H9 (cell line): ENCODE measurements around the gene SEMA4C. TPM values are rescaled to one million over a fixed set of nuclear protein-coding genes. Genes with fewer than 3 reads are reported as not detected.

Experiments
- DNase-seq: peaks from one replicate; pipeline ENCODE4 v3.0.0-alpha.2; 2017
- H2AFZ ChIP-seq: one replicate; pipeline ENCODE4 v1.6.1; 2013; ENCODE audit warnings: mild to moderate bottlenecking, low read length, control low read depth, moderate library complexity
- H2AK5ac ChIP-seq: 2 replicates; pipeline ENCODE4 v1.6.1; 2013; ENCODE audit warnings: low read length, control low read depth, mixed read lengths; ENCODE audit not compliant: insufficient read length
- H2BK120ac ChIP-seq: one replicate; pipeline ENCODE4 v1.6.1; 2013; ENCODE audit warnings: low read depth, mild to moderate bottlenecking, low read length, control low read depth, inconsistent platforms; ENCODE audit not compliant: poor library complexity, severe bottlenecking
- H2BK12ac ChIP-seq: 2 replicates; pipeline ENCODE4 v1.6.1; 2013; ENCODE audit warnings: low read length, control low read depth, mixed read lengths, low read depth; ENCODE audit not compliant: insufficient read length
- H2BK15ac ChIP-seq: 2 replicates; pipeline ENCODE4 v1.6.1; 2013; ENCODE audit warnings: low read depth, low read length, control low read depth
- H2BK20ac ChIP-seq: one replicate; pipeline ENCODE4 v1.6.1; 2013; ENCODE audit warnings: low read depth, mild to moderate bottlenecking, low read length, control low read depth, inconsistent platforms; ENCODE audit not compliant: poor library complexity, severe bottlenecking
- H2BK5ac ChIP-seq: 2 replicates; pipeline ENCODE4 v1.6.1; 2013; ENCODE audit warnings: low read length, control low read depth, mixed read lengths; ENCODE audit not compliant: insufficient read length
- H3K14ac ChIP-seq: 2 replicates; pipeline ENCODE4 v1.6.1; 2013; ENCODE audit warnings: low read length, control low read depth; ENCODE audit not compliant: insufficient read depth
- H3K18ac ChIP-seq: 2 replicates; pipeline ENCODE4 v1.6.1; 2013; ENCODE audit warnings: low read depth, mild to moderate bottlenecking, mixed read lengths, low read length, control low read depth; ENCODE audit not compliant: insufficient read length
- H3K23ac ChIP-seq: 2 replicates; pipeline ENCODE4 v1.6.1; 2013; ENCODE audit warnings: low read length, control low read depth, mixed read lengths, low read depth; ENCODE audit not compliant: insufficient read length
- H3K23me2 ChIP-seq: 2 replicates; pipeline ENCODE4 v1.6.1; 2013; ENCODE audit warnings: low read depth, mild to moderate bottlenecking, mixed read lengths, low read length, control low read depth; ENCODE audit not compliant: insufficient read length, poor library complexity, severe bottlenecking
- H3K27ac ChIP-seq: 2 replicates; pipeline ENCODE4 v1.5.1; 2013; ENCODE audit warnings: low read length, control low read depth, mixed read lengths, low read depth; ENCODE audit not compliant: insufficient read length
- H3K27me3 ChIP-seq: 2 replicates; pipeline ENCODE4 v1.6.1; 2013; ENCODE audit warnings: low read length, control low read depth, inconsistent platforms; ENCODE audit not compliant: insufficient read depth
- H3K4ac ChIP-seq: 2 replicates; pipeline ENCODE4 v1.6.1; 2013; ENCODE audit warnings: low read depth, mild to moderate bottlenecking, control low read depth, inconsistent platforms, low read length, moderate library complexity
- H3K4me1 ChIP-seq: 2 replicates; pipeline ENCODE4 v1.6.1; 2013; ENCODE audit warnings: low read length, control low read depth, inconsistent platforms; ENCODE audit not compliant: insufficient read depth
- H3K4me2 ChIP-seq: 2 replicates; pipeline ENCODE4 v1.6.1; 2013; ENCODE audit warnings: low read length, control low read depth, mixed read lengths; ENCODE audit not compliant: insufficient read length, insufficient read depth
- H3K56ac ChIP-seq: 2 replicates; pipeline ENCODE4 v1.6.1; 2013; ENCODE audit warnings: low read depth, mild to moderate bottlenecking, mixed read lengths, low read length, control low read depth; ENCODE audit not compliant: insufficient read length
- H3K79me1 ChIP-seq: 2 replicates; pipeline ENCODE4 v1.6.1; 2013; ENCODE audit warnings: low read depth, mild to moderate bottlenecking, moderate library complexity, low read length, control low read depth, inconsistent platforms; ENCODE audit not compliant: insufficient read depth, poor library complexity, severe bottlenecking
- H3K79me2 ChIP-seq: 2 replicates; pipeline ENCODE4 v1.6.1; 2013; ENCODE audit warnings: low read length, control low read depth, inconsistent platforms; ENCODE audit not compliant: insufficient read depth
- H3K9ac ChIP-seq: 2 replicates; pipeline ENCODE4 v1.6.1; 2013; ENCODE audit warnings: low read length, control low read depth, mixed read lengths; ENCODE audit not compliant: insufficient read length; ENCODE audit errors: extremely low read depth
- H3K9me3 ChIP-seq: one replicate; pipeline ENCODE4 v1.6.1; 2013; ENCODE audit warnings: low read depth, low read length, inconsistent platforms; ENCODE audit not compliant: control insufficient read depth
- H3T11ph ChIP-seq: one replicate; pipeline ENCODE4 v1.6.1; 2013; ENCODE audit warnings: mild to moderate bottlenecking, low read length, control low read depth, inconsistent platforms
- H4K20me1 ChIP-seq: one replicate; pipeline ENCODE4 v1.6.1; 2013; ENCODE audit not compliant: control insufficient read depth, insufficient read length, insufficient read depth
- H4K5ac ChIP-seq: 2 replicates; pipeline ENCODE4 v1.6.1; 2013; ENCODE audit warnings: low read depth, mild to moderate bottlenecking, mixed read lengths, low read length, control low read depth; ENCODE audit not compliant: insufficient read length
- H4K8ac ChIP-seq: replicated peaks from 2 replicates; pipeline ENCODE4 v1.6.1; 2013; ENCODE audit warnings: low read length, control low read depth, mixed read lengths, low read depth; ENCODE audit not compliant: insufficient read length
- H4K91ac ChIP-seq: 2 replicates; pipeline ENCODE4 v1.6.1; 2013; ENCODE audit warnings: low read depth, mild to moderate bottlenecking, moderate library complexity, mixed read lengths, low read length, control low read depth; ENCODE audit not compliant: insufficient read length
- H3K27ac Mint-ChIP-seq, 3 experiments: 2 replicates in 2 of 3; 3 replicates in 1 of 3; pipeline ENCODE4 v1.8.0; 2020 to 2021; ENCODE audit warnings: mixed read lengths in 3 of 3, mild to moderate bottlenecking in 1 of 3, moderate library complexity in 1 of 3
- H3K27me3 Mint-ChIP-seq: 2 replicates; pipeline ENCODE4 v1.8.0; 2021; ENCODE audit warnings: low read depth, mild to moderate bottlenecking, moderate library complexity, mixed read lengths
- H3K36me3 Mint-ChIP-seq, 3 experiments: 2 replicates in 2 of 3; 3 replicates in 1 of 3; pipeline ENCODE4 v1.8.0; 2020 to 2021; ENCODE audit warnings: low read depth in 3 of 3, mixed read lengths in 3 of 3; ENCODE audit not compliant: insufficient read depth in 1 of 3
- H3K4me1 Mint-ChIP-seq, 2 experiments: 2 replicates each; pipeline ENCODE4 v1.8.0; 2020; ENCODE audit warnings: mixed read lengths in 2 of 2
- H3K4me3 Mint-ChIP-seq, 2 experiments: 2 replicates in 1 of 2; 3 replicates in 1 of 2; pipeline ENCODE4 v1.8.0; 2020 to 2021; ENCODE audit warnings: mild to moderate bottlenecking in 2 of 2, mixed read lengths in 2 of 2, moderate library complexity in 1 of 2
- H3K9me3 Mint-ChIP-seq, 2 experiments: 2 replicates in 1 of 2; 3 replicates in 1 of 2; pipeline ENCODE4 v1.8.0; 2020; ENCODE audit warnings: mild to moderate bottlenecking in 2 of 2, mixed read lengths in 2 of 2, moderate library complexity in 1 of 2
- WGBS: extraction: QIAGEN DNeasy Blood & Tissue Kit; methylation state at CpG from one replicate; pipeline ENCODE4 v1.1.7; 2013; ENCODE audit warnings: missing lambda C conversion rate, low lambda C conversion rate, mixed read lengths; ENCODE audit not compliant: insufficient read length; ENCODE audit errors: extremely low coverage; 5-methylcytosine and 5-hydroxymethylcytosine counted together
- total RNA-seq: library from RNA; stranded (reverse); gene quantifications from 2 replicates; pipeline ENCODE4 v1.2.1, GENCODE V29; 2021
- TF ChIP-seq, protein P1 (sequence below): fragments of 200-600 bp; sonication (generic); conservative IDR thresholded peaks from 3 replicates; pipeline ENCODE4 v1.8.0; 2021; ENCODE audit warnings: antibody characterized with exemption, mild to moderate bottlenecking

The SEMA4C gene
- total RNA-seq, 1 experiment from 2014 or later: 81.6 TPM

DNA sequence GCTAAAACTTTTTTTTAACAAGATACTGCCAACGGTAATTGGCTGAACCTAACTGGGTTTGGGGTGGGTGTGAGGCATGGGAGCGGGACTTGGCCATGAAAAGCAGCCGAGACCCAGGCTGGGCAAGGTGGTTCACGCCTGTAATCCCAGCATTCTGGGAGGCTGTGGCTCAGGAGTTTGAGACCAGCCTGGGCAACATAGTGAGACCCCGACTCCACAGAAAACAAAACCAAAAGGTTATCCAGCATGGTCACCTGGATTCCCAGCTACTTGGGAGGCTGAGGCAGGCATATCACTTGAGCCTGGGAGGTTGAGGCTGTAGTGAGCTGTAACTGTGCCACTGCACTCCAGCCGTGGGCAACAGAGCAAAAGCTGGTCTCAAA is 11.0 kb upstream of the SEMA4C start:
- no peak overlapping the region for H2BK20ac ChIP-seq
- TF ChIP-seq, protein P1, sequence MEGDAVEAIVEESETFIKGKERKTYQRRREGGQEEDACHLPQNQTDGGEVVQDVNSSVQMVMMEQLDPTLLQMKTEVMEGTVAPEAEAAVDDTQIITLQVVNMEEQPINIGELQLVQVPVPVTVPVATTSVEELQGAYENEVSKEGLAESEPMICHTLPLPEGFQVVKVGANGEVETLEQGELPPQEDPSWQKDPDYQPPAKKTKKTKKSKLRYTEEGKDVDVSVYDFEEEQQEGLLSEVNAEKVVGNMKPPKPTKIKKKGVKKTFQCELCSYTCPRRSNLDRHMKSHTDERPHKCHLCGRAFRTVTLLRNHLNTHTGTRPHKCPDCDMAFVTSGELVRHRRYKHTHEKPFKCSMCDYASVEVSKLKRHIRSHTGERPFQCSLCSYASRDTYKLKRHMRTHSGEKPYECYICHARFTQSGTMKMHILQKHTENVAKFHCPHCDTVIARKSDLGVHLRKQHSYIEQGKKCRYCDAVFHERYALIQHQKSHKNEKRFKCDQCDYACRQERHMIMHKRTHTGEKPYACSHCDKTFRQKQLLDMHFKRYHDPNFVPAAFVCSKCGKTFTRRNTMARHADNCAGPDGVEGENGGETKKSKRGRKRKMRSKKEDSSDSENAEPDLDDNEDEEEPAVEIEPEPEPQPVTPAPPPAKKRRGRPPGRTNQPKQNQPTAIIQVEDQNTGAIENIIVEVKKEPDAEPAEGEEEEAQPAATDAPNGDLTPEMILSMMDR: no peak
- no peak overlapping the region for H3K9ac ChIP-seq
- no peaks in the 10 kb centered on the region for H3K79me1 ChIP-seq
- H3K27ac ChIP-seq: no peak overlapping the region
- WGBS: no CpG with 5 or more reads among the region's 6 CpGs
- H2BK120ac ChIP-seq: no peak overlapping the region
- H2BK15ac ChIP-seq: no peak overlapping the region
- Mint-ChIP-seq H3K36me3 (no peaks in the 10 kb centered on the region), H3K27ac (peak overlapping the region; percentile 87 to 92 (median 90); a peak in 4 of 7 replicates), H3K4me3 (peak overlapping the region; percentile 34 to 52; a peak in 2 of 5 replicates), H3K27me3 (peaks cover 4% of the 10 kb centered on the region), H3K4me1 (peaks cover 49 to 51% of the 10 kb centered on the region in 2 experiments), H3K9me3 (no peaks in the 10 kb centered on the region)
- no peak overlapping the region for H2AFZ ChIP-seq
- no peaks in the 10 kb centered on the region for H3K23me2 ChIP-seq
- no peak overlapping the region for H2BK5ac ChIP-seq
- H4K8ac ChIP-seq: no peak overlapping the region
- H3K56ac ChIP-seq: no peak overlapping the region
- no peak overlapping the region for H3K23ac ChIP-seq
- H3T11ph ChIP-seq: no peak overlapping the region
- no peaks in the 10 kb centered on the region for H3K79me2 ChIP-seq
- no peak overlapping the region for H3K18ac ChIP-seq
- no peak overlapping the region for H4K5ac ChIP-seq
- H3K4me1 ChIP-seq: peaks cover 3% of the 10 kb centered on the region; the same call in 1 of the 2 replicates
- no peak overlapping the region for H4K91ac ChIP-seq
- H4K20me1 ChIP-seq: no peaks in the 10 kb centered on the region
- H3K9me3 ChIP-seq: no peaks in the 10 kb centered on the region
- no peak overlapping the region for H3K4ac ChIP-seq
- H2AK5ac ChIP-seq: no peak overlapping the region
- H3K27me3 ChIP-seq: no peaks in the 10 kb centered on the region; the same call in 1 of the 2 replicates
- DNase-seq: no peak
- no peak overlapping the region for H3K14ac ChIP-seq
- H3K4me2 ChIP-seq: no peak overlapping the region
- H2BK12ac ChIP-seq: no peak overlapping the region
